ENCODE data around the gene GPR39.

The GPR39 gene

DNA sequence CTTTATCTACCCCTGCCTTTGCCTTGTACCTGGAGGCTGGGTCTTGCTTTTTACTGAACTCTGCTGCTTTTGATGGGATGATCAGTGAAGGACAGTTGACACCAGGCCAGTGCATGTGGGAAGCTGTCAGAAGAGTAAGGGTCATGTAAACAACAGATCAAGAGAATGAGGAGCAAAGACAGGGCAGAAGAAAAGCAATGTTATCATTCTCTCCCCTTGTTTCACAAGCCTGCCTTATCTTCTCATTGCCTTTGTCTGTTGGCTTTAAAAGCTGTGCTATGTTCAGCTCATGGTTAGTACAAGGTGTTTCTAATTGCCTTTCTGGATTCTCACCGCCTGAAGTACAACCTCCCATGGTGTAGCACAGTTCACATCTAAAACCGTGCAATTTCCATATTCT is 225.8 kb downstream of the GPR39 start:
- DNase-seq (ENCODE audit: low read depth) = no peak

DNA sequence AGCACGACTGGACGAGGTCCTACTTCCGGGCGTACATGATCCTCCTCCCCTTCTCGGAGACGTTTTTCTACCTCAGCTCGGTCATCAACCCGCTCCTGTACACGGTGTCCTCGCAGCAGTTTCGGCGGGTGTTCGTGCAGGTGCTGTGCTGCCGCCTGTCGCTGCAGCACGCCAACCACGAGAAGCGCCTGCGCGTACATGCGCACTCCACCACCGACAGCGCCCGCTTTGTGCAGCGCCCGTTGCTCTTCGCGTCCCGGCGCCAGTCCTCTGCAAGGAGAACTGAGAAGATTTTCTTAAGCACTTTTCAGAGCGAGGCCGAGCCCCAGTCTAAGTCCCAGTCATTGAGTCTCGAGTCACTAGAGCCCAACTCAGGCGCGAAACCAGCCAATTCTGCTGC is 228.6 kb downstream of the GPR39 start:
- DNase-seq (ENCODE audit: low read depth) = no peak

DNA sequence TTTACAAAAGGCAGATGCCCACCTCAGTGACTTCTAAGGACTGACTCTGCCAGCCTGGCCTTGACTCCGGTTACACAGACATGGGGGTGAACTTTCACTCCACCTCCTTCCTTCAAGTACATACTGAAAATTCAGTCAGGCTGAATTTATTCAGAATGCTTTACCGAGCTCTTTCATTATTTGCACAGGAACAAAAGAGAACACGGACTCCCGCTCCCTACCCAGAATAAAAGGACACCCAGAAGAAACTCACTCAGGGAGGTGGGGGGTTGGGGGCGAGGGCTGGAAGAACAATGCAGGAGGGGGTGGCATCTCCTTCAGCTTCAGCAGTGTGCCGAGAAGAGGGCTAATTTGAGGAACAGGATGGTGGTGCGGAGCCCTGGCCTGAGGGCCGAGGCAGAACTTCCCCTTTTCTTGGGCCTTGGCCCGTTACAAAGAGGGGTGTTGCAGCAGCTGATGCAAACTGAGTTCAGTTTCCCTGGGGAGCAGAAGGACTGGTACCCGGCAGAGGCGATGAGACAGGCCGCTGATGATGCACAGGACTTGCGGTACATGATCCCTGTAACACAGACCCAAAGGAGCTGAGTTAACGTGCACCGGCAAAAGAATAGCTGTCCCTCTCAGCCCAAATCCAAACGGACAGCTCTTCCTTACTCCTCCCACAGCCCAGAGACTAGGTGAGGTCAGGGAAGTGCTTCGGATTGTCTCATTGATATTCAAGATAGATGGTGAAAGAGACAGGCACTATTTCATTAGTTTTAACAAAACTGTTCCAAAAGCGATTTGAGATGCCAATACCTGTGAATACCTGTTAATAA is 229.3 kb downstream of the GPR39 start:
- no peak for DNase-seq (ENCODE audit: low read depth)

GRCh38 chr2:132646540-132647108 is 230.0 kb downstream of the GPR39 start:
- no peak for DNase-seq (ENCODE audit: low read depth)

DNA sequence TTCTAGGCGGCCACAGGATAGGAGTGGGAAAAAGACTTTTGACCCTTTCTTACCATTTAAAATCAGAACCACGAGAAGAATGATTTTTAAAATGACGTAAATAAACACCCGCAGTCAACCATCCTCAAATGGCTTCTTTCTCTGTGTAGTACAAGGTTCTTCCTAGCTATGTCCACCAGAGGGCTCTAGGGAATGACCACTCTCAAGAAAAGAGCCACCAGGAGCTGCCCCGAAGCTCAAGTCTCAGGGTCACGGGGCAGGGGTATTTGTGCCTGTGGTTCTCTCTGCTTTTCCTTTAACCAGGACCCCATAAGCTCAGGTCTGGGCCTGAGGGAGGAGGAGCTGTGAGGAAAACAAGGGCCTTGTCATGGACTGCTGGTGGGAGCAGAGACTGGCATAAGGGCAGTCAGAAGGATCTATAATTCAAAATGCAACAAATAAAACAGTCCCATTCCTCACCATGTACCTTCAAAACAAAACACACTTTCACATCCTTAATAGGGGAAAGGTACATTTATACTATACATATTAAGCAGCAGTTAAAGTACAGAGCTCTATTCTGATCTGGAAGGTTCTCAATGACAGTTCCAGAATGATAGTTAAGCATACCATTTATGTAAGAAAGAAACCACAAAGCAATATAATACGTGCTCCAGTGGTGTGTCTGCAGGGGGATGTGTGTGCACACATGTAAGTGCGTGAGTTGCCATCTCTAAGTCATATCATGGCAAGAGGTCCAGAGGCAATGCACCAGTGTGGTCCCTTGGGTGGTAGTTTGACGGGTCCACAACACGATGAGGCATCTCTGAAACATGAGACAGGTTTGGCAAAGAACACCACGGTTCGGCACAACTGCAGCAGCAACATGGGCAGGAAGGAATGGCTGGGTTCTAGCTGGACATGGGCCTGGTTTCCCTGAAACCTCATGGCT is 234.8 kb downstream of the GPR39 start:
- DNase-seq (ENCODE audit: low read depth) = no peak

GRCh38 chr2:132652474-132652873 is 235.9 kb downstream of the GPR39 start:
- no peak for DNase-seq (ENCODE audit: low read depth)

GRCh38 chr2:132654335-132654734 is 237.7 kb downstream of the GPR39 start:
- no peak for DNase-seq (ENCODE audit: low read depth)

- DNase-seq (ENCODE audit: low read depth) = no peak
Observed at GRCh38 chr2:132654968-132655367, 238.4 kb downstream of the GPR39 start.

GRCh38 chr2:132656266-132656975 is 239.8 kb downstream of the GPR39 start:
- DNase-seq (ENCODE audit: low read depth) = no peak

DNA sequence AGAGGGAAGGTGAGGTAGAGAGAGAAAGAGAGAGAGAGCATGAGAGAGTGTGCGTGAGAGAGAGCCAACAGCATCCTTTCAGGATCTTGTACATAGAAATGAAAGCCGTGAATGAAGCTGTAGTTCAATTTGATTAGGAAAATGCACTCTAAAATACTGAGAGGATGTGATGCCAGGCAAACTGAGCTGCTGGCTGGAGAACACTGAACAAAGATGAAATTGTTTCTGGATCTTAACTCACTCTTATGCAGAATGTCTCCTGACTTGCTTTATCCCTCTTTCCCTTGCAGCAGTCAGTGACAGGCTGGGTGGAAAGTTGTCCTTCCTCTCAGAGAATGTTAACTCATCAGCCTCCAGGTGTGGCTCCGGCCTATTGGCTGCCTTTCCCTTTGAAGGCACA is 242.7 kb downstream of the GPR39 start:
- DNase-seq (ENCODE audit: low read depth) = no peak

DNA sequence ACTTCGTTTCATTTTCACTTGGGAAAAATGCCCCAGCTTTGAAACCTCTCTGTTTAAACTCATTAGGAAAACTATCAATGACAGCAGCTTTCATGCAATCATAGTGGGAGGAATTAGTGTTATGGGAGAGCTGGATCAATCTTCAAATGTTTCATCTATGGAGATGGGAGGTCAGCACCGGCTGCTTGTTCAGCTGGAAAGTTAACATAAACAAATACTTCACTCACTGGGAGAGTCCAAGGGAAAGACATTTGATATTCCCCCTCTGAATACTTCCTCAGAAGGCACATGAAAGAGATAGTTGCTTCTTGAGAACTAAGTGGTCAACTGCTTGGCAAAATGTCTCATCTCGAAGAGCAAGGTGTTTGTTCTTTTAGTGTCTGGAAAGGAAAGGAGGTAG is 246.1 kb downstream of the GPR39 start:
- no peak for DNase-seq (ENCODE audit: low read depth)

- DNase-seq (ENCODE audit: low read depth) = no peak
Observed at GRCh38 chr2:132664096-132664495, 247.5 kb downstream of the GPR39 start.

- no peak for DNase-seq (ENCODE audit: low read depth)
Observed at GRCh38 chr2:132665401-132666140, 249.0 kb downstream of the GPR39 start.

DNA sequence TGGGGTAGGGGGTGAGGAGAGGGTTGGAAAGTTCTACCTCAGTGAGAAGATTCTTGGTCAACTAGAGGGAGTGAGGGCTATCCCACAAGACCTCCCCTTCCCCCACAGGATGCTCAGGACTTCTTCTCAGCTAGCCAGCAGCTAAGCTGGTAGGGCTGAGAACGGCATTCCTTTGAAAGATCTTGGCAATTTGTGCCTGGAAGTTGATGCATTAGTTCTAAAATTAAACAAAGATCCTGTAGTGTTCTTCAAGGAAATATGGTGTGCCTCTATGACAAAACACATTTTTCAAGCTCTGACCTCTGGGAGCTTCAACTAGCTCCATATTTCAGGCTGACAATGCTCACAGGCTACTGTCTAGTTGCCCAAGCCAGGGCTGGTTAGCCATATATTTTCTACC is 251.1 kb downstream of the GPR39 start:
- DNase-seq (ENCODE audit: low read depth) = no peak

DNA sequence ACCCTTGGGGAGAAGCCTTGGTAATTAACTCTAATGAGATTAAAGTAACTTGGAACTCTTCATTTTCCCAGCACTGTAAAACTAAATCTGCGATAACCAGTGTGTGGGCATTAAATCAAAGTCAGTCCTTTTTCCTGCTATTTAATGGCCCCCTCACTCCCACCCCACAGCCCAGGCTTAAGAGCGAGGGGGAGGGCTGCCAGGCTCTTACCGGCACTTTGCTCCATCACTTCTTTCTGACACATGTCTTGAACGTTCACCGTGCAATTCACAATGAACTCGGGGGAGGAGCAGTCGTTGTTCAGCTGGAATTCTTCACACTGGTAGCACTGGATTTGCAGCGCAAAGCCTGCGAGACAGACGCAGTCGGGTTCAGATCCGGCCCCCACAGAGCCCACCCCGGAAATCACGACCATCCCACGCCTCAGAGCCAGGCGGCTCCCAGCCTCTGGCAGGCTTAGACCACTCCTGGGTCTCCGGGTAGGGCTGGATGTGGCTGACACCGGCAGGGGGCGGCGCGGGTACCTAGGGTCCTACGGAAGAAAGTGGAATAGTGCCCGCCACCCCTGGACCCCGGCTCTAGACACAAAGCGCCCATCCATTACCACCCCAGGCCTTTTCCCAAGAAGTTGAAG is 251.7 kb downstream of the GPR39 start:
- DNase-seq (ENCODE audit: low read depth) = no peak

DNA sequence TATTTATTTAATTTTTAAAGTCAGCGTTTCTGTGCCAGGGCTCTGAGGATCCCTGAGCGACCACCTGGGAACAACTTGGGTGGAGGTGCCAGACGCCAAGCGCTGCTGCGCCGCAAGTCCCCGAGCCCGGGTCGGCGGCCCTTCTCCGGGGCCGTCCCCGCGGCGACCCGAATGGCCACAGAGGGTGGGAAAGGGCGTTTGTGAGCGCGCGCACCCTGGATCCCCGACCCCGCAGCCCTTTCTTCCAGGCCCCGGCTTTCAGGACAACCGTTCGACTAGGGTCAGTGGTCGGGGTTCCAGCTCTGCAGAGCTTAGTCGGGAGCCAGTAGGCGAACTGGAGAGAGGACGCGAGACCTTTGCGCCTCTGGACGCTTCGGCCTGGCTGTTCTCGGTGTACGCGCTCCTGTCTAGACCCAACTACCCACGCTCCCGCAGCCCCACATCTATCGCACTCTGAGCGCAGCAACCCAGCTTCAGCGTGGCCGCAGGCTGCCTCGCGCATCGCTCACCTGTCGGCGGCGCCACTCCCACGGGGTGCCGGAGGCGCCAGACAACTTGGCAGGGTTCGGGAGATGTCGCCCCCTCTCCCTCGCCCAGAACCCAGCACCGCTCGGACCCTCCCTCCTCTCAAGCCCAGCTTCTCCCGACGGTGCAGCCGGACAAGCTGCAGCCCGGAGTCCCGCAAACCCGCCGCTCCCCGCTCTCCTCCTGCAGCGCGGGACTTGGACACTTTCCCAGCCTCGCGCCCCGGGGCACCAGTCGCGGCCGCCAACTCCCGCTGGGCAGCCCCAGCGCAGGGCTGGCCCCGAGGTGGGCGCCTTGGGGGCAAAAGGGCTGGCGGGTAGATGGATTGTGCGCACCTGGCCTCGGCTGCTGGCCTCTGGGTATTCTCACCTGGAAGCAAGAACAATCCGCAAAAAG is 252.6 kb downstream of the GPR39 start:
- DNase-seq (ENCODE audit: low read depth) = no peak

GRCh38 chr2:132669908-132670495 is 253.4 kb downstream of the GPR39 start, which contains the start of gene LYPD1:
TSS of gene LYPD1 (minus strand) at chr2:132670205. CDS start at chr2:132669932, 273 bp downstream.
- no peak for DNase-seq (ENCODE audit: low read depth)

GRCh38 chr2:132670496-132671150 is 254.0 kb downstream of the GPR39 start:
- no peak for DNase-seq (ENCODE audit: low read depth)
